CD4-positive, alpha-beta T cell (primary cell): ENCODE results near the gene L1CAM. TPM values are rescaled to one million over a fixed set of nuclear protein-coding genes. Genes with fewer than 3 reads are reported as not detected.

Experiments used
- ATAC-seq: fragments of 200-7000 bp; cut with Tn5 transposase; one replicate; pipeline ENCODE4 v1.10.0; 2022; ENCODE audit warnings: mild to moderate bottlenecking; ENCODE audit not compliant: poor library complexity
- CTCF ChIA-PET: fragments of 350-600 bp; sonication (Branson Sonifier 250); formaldehyde crosslinking; loops from one replicate; lab custom pipeline; 2021; ENCODE audit warnings: antibody characterized with exemption, inconsistent platforms; lab: Charles Lee
- POLR2A ChIA-PET: fragments of 350-600 bp; sonication (Branson Sonifier 250); formaldehyde crosslinking; loops from one replicate; lab custom pipeline; 2021; ENCODE audit warnings: antibody characterized with exemption, inconsistent platforms; lab: Charles Lee
- DNase-seq, 14 experiments: peaks; one replicate each; pipeline ENCODE4 v3.0.0-alpha.2; 2013 to 2020; ENCODE audit warnings: mixed read lengths in 2 of 14
- H3K27ac ChIP-seq, 2 donors: one replicate each; pipeline versions ENCODE4 v1.5.1 to v1.7.0; 2013; ENCODE audit warnings: low read length in 2 of 2, low read depth in 1 of 2, mild to moderate bottlenecking in 1 of 2
- H3K27me3 ChIP-seq, 2 experiments: 1 replicate in 1 of 2; 2 replicates in 1 of 2; pipeline versions ENCODE4 v1.6.1 to v1.7.0; 2013; ENCODE audit warnings: low read length in 2 of 2, control low read depth in 1 of 2, mild to moderate bottlenecking in 1 of 2, moderate library complexity in 1 of 2; ENCODE audit not compliant: insufficient read depth in 2 of 2, control insufficient read depth in 1 of 2
- H3K36me3 ChIP-seq: one replicate; pipeline ENCODE4 v1.6.1; 2013; ENCODE audit warnings: low read length, control low read depth; ENCODE audit not compliant: insufficient read depth
- H3K4me1 ChIP-seq: one replicate; pipeline ENCODE4 v1.6.1; 2013; ENCODE audit warnings: low read length, control low read depth; ENCODE audit not compliant: insufficient read depth
- H3K4me3 ChIP-seq: one replicate; pipeline ENCODE4 v1.5.1; 2013; ENCODE audit warnings: mild to moderate bottlenecking, low read length, moderate library complexity
- H3K9me3 ChIP-seq, 2 experiments: 1 replicate in 1 of 2; 2 replicates in 1 of 2; pipeline versions ENCODE4 v1.6.1 to v1.7.0; 2013; ENCODE audit warnings: low read length in 2 of 2, mild to moderate bottlenecking in 2 of 2, control low read depth in 1 of 2, moderate library complexity in 1 of 2; ENCODE audit not compliant: control insufficient read depth in 1 of 2, insufficient read depth in 1 of 2
- H3K27ac Mint-ChIP-seq: one replicate; pipeline ENCODE4 v1.8.0; 2020; ENCODE audit warnings: mixed read lengths
- H3K27me3 Mint-ChIP-seq: one replicate; pipeline ENCODE4 v1.8.0; 2021; ENCODE audit warnings: mixed read lengths
- H3K36me3 Mint-ChIP-seq: one replicate; pipeline ENCODE4 v1.8.0; 2021; ENCODE audit warnings: low read depth, mixed read lengths
- H3K4me1 Mint-ChIP-seq: one replicate; pipeline ENCODE4 v1.8.0; 2021; ENCODE audit warnings: low read depth, mixed read lengths
- H3K4me3 Mint-ChIP-seq: one replicate; pipeline ENCODE4 v1.8.0; 2020; ENCODE audit warnings: mild to moderate bottlenecking, mixed read lengths
- H3K9me3 Mint-ChIP-seq: one replicate; pipeline ENCODE4 v1.8.0; 2020; ENCODE audit warnings: mixed read lengths
- intact Hi-C, 2 experiments: fragments of 100-400 bp; cut with DNase I in 1 of 2; cut with micrococcal nuclease in 1 of 2; formaldehyde crosslinking; loops; one replicate each; pipeline versions ENCODE4 v1.15.1 to v1.9.0; 2023 to 2025; cut with DNase I, micrococcal nuclease
- total RNA-seq, 174 experiments: library from RNA in 2 of 174; stranded (reverse) in 2 of 174; gene quantifications; one replicate each; pipeline ENCODE4 v1.2.3 and lab custom pipeline; 2021 to 2026
- TF ChIP-seq, protein P1 (sequence below): fragments of 200-600 bp; IDR thresholded peaks from one replicate; pipeline ENCODE4 v1.8.0; 2022; ENCODE audit warnings: antibody characterized with exemption, mild to moderate bottlenecking

L1CAM gene
- total RNA-seq, 2 experiments from 2014 or later, result 0.89 to 1.2 TPM

- Mint-ChIP-seq H3K4me1 (no peaks in the 10 kb centered on the region), H3K9me3 (no peaks in the 10 kb centered on the region), H3K4me3 (no peak overlapping the region), H3K36me3 (no peaks in the 10 kb centered on the region), H3K27me3 (no peaks in the 10 kb centered on the region), H3K27ac (no peak overlapping the region)
- DNase-seq (no peak), ATAC-seq (no peak)
- H3K36me3 ChIP-seq, result no peaks in the 10 kb centered on the region
- ChIA-PET CTCF (no interaction called here), POLR2A (no interaction called here)
- no peak overlapping the region for H3K27ac ChIP-seq
- intact Hi-C loops, result no loop called here
- no peak overlapping the region for H3K4me3 ChIP-seq
- H3K9me3 ChIP-seq, result no peaks in the 10 kb centered on the region
- no peaks in the 10 kb centered on the region for H3K27me3 ChIP-seq
- TF ChIP-seq, protein P1, sequence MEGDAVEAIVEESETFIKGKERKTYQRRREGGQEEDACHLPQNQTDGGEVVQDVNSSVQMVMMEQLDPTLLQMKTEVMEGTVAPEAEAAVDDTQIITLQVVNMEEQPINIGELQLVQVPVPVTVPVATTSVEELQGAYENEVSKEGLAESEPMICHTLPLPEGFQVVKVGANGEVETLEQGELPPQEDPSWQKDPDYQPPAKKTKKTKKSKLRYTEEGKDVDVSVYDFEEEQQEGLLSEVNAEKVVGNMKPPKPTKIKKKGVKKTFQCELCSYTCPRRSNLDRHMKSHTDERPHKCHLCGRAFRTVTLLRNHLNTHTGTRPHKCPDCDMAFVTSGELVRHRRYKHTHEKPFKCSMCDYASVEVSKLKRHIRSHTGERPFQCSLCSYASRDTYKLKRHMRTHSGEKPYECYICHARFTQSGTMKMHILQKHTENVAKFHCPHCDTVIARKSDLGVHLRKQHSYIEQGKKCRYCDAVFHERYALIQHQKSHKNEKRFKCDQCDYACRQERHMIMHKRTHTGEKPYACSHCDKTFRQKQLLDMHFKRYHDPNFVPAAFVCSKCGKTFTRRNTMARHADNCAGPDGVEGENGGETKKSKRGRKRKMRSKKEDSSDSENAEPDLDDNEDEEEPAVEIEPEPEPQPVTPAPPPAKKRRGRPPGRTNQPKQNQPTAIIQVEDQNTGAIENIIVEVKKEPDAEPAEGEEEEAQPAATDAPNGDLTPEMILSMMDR, result no peak
- no peaks in the 10 kb centered on the region for H3K4me1 ChIP-seq
Observed at GRCh38 chrX:153867671-153868070, 18.3 kb downstream of the L1CAM start.

DNA sequence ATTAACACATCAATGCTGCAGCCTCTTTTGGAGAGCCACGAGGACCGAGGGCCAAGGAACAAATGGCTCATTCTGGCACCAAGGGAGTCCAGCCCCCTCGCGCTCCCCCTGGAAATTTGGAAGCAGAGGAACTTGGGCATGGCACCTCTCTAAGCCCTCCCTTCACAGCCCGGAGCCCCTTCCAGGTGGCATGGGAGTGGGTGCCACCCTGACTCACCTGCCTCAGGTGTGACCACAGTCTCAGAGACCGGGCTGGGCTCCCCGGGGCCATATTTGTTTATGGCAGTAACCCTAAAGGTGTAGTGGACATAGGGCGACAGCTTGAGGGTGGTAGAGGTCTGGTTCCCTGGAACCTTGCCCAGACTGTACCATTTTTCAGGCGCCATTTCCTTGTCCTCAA is 18.8 kb downstream of the L1CAM start:
- CTCF ChIA-PET, result no interaction called here
- intact Hi-C loops, result no loop called here
- H3K27me3 ChIP-seq, result no peaks in the 10 kb centered on the region
- no peaks in the 10 kb centered on the region for H3K27me3 Mint-ChIP-seq
- no peak for ATAC-seq
- POLR2A ChIA-PET, result no interaction called here
- no peaks in the 10 kb centered on the region for H3K36me3 ChIP-seq
- no peaks in the 10 kb centered on the region for H3K9me3 ChIP-seq
- no peak for DNase-seq
- H3K4me3 ChIP-seq, result no peak overlapping the region
- no peaks in the 10 kb centered on the region for H3K36me3 Mint-ChIP-seq
- no peaks in the 10 kb centered on the region for H3K4me1 Mint-ChIP-seq
- no peaks in the 10 kb centered on the region for H3K4me1 ChIP-seq
- no peaks in the 10 kb centered on the region for H3K9me3 Mint-ChIP-seq
- H3K27ac Mint-ChIP-seq, result no peak overlapping the region
- H3K27ac ChIP-seq, result no peak overlapping the region
- no peak overlapping the region for H3K4me3 Mint-ChIP-seq
- TF ChIP-seq, protein P1, result no peak

DNA sequence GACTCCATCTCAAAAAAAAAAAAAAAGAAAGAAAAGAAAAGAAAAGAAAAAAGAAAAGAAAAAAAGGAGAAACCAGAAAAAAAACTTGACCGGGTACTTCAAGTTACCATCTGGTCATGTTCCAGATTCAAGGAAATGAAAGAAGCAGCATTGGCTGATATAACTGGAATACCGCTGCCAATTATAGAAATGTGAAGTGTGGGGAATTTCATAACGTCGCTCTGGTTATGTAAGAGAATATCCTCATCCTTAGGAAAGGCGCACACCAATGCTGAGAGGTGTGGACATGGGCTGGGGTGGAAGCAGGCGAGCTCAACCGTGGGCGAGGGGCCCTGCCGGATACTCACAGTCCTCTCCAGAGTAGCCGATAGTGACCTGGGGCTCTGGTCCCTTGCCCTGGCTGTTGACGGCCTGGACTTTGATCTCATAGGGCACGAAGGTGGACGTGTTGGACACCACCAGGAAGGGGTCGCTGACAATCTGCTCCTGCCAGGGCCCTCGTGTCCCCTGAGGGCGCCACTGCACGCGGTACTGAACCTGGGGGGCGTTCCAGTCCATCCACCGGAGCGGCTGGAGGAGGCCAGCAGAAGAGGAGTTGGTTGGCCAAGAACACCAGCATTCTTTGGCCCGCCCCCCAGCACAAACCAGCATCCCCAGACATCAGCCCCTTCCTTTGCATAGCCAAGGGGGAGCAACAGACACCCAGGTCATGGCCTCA is 19.5 kb downstream of the L1CAM start:
- Mint-ChIP-seq H3K9me3 (no peaks in the 10 kb centered on the region), H3K36me3 (no peaks in the 10 kb centered on the region), H3K27ac (no peak overlapping the region), H3K27me3 (no peaks in the 10 kb centered on the region), H3K4me1 (no peaks in the 10 kb centered on the region), H3K4me3 (no peak overlapping the region)
- TF ChIP-seq, protein P1, result no peak
- Histone ChIP-seq H3K4me1 (no peaks in the 10 kb centered on the region), H3K27ac (no peak overlapping the region), H3K4me3 (no peak overlapping the region), H3K9me3 (no peaks in the 10 kb centered on the region), H3K27me3 (no peaks in the 10 kb centered on the region), H3K36me3 (no peaks in the 10 kb centered on the region)
- intact Hi-C loops, result no loop called here
- CTCF ChIA-PET, result no interaction called here
- no peak for DNase-seq
- ATAC-seq, result no peak
- POLR2A ChIA-PET, result no interaction called here
